Measurements from ENCODE around the gene RPS19.

DNA sequence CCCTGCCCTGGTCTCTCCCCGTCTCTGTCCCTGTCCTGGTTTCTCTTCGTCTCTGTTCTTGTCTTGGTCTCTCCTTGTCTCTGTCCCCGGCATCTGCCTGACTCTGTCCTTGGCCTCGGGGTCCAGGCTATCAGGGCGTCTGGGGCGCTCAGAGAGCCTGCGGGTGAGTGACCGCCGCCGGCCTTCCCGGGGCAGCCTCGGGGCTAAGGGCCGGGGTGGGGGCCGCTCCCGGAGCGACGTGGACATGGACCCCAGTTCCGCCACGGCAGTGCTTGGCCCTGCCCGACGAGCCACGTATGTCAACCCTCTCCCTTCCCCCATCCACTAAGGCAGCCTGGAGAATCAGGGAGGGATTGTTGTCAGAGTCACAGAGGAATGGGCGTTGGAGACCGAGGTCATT, 37.8 kb downstream of the RPS19 start:
- TF ChIP-seq, protein P1, sequence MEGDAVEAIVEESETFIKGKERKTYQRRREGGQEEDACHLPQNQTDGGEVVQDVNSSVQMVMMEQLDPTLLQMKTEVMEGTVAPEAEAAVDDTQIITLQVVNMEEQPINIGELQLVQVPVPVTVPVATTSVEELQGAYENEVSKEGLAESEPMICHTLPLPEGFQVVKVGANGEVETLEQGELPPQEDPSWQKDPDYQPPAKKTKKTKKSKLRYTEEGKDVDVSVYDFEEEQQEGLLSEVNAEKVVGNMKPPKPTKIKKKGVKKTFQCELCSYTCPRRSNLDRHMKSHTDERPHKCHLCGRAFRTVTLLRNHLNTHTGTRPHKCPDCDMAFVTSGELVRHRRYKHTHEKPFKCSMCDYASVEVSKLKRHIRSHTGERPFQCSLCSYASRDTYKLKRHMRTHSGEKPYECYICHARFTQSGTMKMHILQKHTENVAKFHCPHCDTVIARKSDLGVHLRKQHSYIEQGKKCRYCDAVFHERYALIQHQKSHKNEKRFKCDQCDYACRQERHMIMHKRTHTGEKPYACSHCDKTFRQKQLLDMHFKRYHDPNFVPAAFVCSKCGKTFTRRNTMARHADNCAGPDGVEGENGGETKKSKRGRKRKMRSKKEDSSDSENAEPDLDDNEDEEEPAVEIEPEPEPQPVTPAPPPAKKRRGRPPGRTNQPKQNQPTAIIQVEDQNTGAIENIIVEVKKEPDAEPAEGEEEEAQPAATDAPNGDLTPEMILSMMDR (IDR thresholded peaks at IDR 0.05; ENCODE audit: low read length): no peak
- TF ChIP-seq EZH2 (IDR thresholded peaks at IDR 0.05; ENCODE audit: borderline replicate concordance, low read length): no peak
